ENCODE measurements around the gene PPM1F. TPM values are rescaled to one million over a fixed set of nuclear protein-coding genes. Genes with fewer than 3 reads are reported as not detected.

Gene PPM1F
- total RNA-seq, 4 donors from 2014 or later: 13.8 to 28.9 (median 21.0) TPM

- Histone ChIP-seq H3K27me3 (no peaks in the 10 kb centered on the region), H3K27ac (no peak overlapping the region), H3K36me3 (peaks cover 0 to 56% (median 0%) of the 10 kb centered on the region in 3 donors), H3K4me3 (no peak overlapping the region), H3K9me3 (no peaks in the 10 kb centered on the region), H3K4me1 (no peaks in the 10 kb centered on the region)
- DNase-seq: no peak
- no peak for TF ChIP-seq CTCF (IDR thresholded peaks at IDR 0.05)
- no peak for TF ChIP-seq POLR2A (IDR thresholded peaks at IDR 0.05)
These were observed 21.6 kb downstream of the PPM1F start for GRCh38 chr22:21931056-21931455.

GRCh38 chr22:21929253-21929652, 23.4 kb downstream of the PPM1F start:
- no peaks in the 10 kb centered on the region for H3K4me1 ChIP-seq
- no peak for DNase-seq
- no peaks in the 10 kb centered on the region for H3K9me3 ChIP-seq
- H3K27ac ChIP-seq: no peak overlapping the region
- H3K4me3 ChIP-seq: no peak overlapping the region
- TF ChIP-seq POLR2A (IDR thresholded peaks at IDR 0.05): no peak
- TF ChIP-seq CTCF (IDR thresholded peaks at IDR 0.05): no peak
- H3K27me3 ChIP-seq: no peaks in the 10 kb centered on the region
- peaks cover 0 to 61% (median 0%) of the 10 kb centered on the region in 3 donors for H3K36me3 ChIP-seq

DNA sequence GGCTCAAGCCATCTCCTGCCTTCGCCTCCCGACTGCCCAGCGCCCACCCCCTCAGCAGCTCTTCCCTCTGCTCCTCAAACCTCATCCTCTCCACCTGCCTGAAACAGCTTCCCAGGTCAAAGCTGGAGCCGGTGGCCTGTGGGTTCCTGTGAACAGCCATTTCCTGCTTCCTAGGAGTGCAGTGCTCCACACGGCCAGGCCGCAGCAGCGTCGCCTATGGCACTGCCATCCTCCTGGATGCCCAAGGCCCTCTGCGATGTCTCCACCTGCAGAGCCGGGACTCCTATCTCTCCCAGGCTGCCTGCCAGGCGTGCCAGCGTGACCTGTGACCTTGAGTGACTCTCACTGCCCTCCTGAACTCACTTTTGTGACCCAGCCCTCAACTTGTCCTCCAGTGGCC, 24.6 kb downstream of the PPM1F start:
- Histone ChIP-seq H3K4me3 (no peak overlapping the region), H3K27ac (no peak overlapping the region), H3K36me3 (peaks cover 0 to 54% (median 0%) of the 10 kb centered on the region in 3 donors), H3K27me3 (no peaks in the 10 kb centered on the region), H3K4me1 (no peaks in the 10 kb centered on the region), H3K9me3 (no peaks in the 10 kb centered on the region)
- TF ChIP-seq POLR2A (IDR thresholded peaks at IDR 0.05): no peak
- TF ChIP-seq CTCF (IDR thresholded peaks at IDR 0.05): no peak
- no peak for DNase-seq

GRCh38 chr22:21927174-21927823, 25.3 kb downstream of the PPM1F start:
- TF ChIP-seq POLR2A (IDR thresholded peaks at IDR 0.05) (no peak), CTCF (IDR thresholded peaks at IDR 0.05) (no peak)
- no peak overlapping the region for H3K27ac ChIP-seq
- DNase-seq: no peak
- no peak overlapping the region for H3K4me3 ChIP-seq
- peaks cover 0 to 54% (median 0%) of the 10 kb centered on the region in 3 donors for H3K36me3 ChIP-seq
- no peaks in the 10 kb centered on the region for H3K9me3 ChIP-seq
- no peaks in the 10 kb centered on the region for H3K27me3 ChIP-seq
- no peaks in the 10 kb centered on the region for H3K4me1 ChIP-seq

DNA sequence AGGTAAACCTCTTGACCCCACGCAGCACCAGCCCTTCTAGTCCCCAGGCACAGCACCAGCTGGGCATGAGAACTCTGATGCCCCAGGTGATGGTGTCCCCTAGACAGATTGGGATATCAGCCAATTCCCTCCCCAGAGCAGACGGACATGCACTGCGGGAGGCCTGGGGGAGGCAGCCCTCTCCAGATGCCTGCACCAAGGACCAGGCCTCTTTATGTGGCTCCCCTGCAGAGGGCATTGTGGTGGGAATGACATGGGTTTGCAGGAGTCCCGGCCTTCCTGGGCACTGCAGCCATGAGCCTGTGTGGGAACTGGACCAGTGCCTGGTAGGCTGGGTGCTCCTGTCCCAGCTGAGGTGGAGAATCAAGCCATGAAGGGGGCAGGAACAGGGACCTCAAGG, 25.9 kb downstream of the PPM1F start:
- no peak for DNase-seq
- no peak for TF ChIP-seq CTCF (IDR thresholded peaks at IDR 0.05)
- no peak for TF ChIP-seq POLR2A (IDR thresholded peaks at IDR 0.05)
- Histone ChIP-seq H3K27me3 (no peaks in the 10 kb centered on the region), H3K4me1 (no peaks in the 10 kb centered on the region), H3K27ac (no peak overlapping the region), H3K36me3 (peaks cover 0 to 48% (median 0%) of the 10 kb centered on the region in 3 donors), H3K4me3 (no peak overlapping the region), H3K9me3 (no peaks in the 10 kb centered on the region)

Data from Peyer's patch (tissue), 4 donors.